Measurements from ENCODE around the gene ADAMTS3. TPM values are rescaled to one million over a fixed set of nuclear protein-coding genes. Genes with fewer than 3 reads are reported as not detected.
A peak's percentile ranks its signal among the peaks of the same experiment; 100 is the strongest.

ADAMTS3 gene
- total RNA-seq, 1 donor from 2014 or later = 2.7 TPM

DNA sequence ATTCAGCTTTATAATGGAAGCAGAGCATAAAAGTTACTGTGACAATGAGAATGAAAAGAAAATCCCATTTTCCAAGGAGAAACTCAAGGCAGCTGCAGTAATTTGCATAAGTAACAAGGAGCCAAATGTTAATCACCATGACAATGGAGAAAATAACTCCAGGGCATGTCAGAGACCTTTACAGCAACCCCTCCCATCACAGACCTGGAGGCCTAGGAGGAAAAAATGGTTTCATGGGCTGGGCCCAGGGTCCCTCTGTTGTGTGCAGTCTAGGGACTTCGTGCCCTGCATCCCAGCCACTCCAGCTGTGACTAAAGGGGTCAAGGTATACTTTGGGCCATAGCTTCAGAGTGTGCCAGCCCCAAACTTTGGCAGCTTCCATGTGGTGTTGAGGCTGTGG is 313.8 kb downstream of the ADAMTS3 start:
- Histone ChIP-seq H3K27me3 (no peaks in the 10 kb centered on the region), H3K4me3 (no peak overlapping the region), H3K36me3 (no peaks in the 10 kb centered on the region), H3K27ac (no peak overlapping the region), H3K4me1 (no peaks in the 10 kb centered on the region), H3K9me3 (no peaks in the 10 kb centered on the region)
- TF ChIP-seq, protein P1, sequence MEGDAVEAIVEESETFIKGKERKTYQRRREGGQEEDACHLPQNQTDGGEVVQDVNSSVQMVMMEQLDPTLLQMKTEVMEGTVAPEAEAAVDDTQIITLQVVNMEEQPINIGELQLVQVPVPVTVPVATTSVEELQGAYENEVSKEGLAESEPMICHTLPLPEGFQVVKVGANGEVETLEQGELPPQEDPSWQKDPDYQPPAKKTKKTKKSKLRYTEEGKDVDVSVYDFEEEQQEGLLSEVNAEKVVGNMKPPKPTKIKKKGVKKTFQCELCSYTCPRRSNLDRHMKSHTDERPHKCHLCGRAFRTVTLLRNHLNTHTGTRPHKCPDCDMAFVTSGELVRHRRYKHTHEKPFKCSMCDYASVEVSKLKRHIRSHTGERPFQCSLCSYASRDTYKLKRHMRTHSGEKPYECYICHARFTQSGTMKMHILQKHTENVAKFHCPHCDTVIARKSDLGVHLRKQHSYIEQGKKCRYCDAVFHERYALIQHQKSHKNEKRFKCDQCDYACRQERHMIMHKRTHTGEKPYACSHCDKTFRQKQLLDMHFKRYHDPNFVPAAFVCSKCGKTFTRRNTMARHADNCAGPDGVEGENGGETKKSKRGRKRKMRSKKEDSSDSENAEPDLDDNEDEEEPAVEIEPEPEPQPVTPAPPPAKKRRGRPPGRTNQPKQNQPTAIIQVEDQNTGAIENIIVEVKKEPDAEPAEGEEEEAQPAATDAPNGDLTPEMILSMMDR (IDR thresholded peaks at IDR 0.05) = no peak
- TF ChIP-seq POLR2AphosphoS5 (IDR thresholded peaks at IDR 0.05; ENCODE audit: insufficient read depth in 1 of 2, low read depth in 1 of 2) (no peak), POLR2A (IDR thresholded peaks at IDR 0.05) (no peak)
- no peak for DNase-seq (ENCODE audit: extremely low spot score in 2 of 2)
- intact Hi-C loops (cut with DNase I) = no loop called here

DNA sequence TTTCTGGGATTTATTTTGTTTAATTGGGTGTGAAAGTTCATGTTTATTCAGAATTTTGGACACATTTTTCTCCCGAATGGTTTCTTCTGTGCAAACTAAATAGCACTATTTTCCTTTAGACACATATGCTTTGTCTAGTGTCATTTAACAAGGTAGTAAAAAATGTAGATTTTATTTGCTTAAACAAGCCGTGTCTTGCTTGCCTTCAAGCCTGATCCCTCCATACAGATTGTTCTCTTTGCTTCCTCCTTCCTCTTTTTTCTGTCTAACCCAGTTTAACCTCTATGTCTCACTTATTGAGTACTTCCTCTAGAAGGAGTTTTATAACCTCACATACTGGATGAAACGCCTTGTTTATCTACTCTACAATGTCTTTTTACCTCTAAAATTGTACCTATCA is 325.4 kb downstream of the ADAMTS3 start:
- Histone ChIP-seq H3K27me3 (no peaks in the 10 kb centered on the region), H3K27ac (no peak overlapping the region), H3K4me3 (no peak overlapping the region), H3K9me3 (no peaks in the 10 kb centered on the region), H3K4me1 (no peaks in the 10 kb centered on the region), H3K36me3 (no peaks in the 10 kb centered on the region)
- TF ChIP-seq POLR2AphosphoS5 (IDR thresholded peaks at IDR 0.05; ENCODE audit: insufficient read depth in 1 of 2, low read depth in 1 of 2) (peak in 1 of 2 donors; percentile 31), POLR2A (IDR thresholded peaks at IDR 0.05) (no peak)
- DNase-seq (ENCODE audit: extremely low spot score in 2 of 2) = no peak
- intact Hi-C loops (cut with DNase I) = no loop called here

DNA sequence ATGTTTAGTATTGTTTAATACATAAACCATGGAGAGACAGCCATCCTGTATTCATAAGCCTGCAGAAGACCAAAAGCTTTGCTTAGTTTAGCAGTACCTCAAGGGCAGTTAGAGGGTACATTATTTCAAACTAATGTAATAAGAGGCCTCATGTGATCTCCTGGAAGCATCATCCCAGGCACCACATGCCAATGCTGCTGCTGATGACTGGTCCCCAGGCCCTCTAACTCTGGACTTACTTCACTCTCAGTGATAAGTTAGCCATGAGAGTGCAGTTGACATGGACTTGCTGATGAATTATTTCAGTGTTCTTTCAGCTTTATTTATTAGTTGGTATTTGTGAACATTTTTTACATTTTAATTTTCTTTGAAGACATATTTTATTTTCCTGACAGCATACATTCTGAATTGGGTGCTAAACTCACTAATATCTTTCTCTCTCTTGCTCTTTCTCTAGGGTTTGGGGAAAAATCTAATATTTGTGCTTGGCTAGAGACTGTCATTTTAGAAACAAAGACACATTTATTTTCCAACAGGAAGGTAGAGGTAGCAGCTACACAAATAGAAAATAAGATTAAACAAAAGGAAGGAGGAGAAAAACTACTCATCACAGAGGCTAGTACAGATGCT is 329.4 kb downstream of the ADAMTS3 start:
- Histone ChIP-seq H3K4me1 (no peaks in the 10 kb centered on the region), H3K27ac (no peak overlapping the region), H3K27me3 (no peaks in the 10 kb centered on the region), H3K36me3 (no peaks in the 10 kb centered on the region), H3K9me3 (no peaks in the 10 kb centered on the region), H3K4me3 (no peak overlapping the region)
- no peak for DNase-seq (ENCODE audit: extremely low spot score in 2 of 2)
- intact Hi-C loops (cut with DNase I) = no loop called here
- no peak for TF ChIP-seq POLR2A (IDR thresholded peaks at IDR 0.05)
- TF ChIP-seq POLR2AphosphoS5 (IDR thresholded peaks at IDR 0.05; ENCODE audit: insufficient read depth in 1 of 2, low read depth in 1 of 2) = no peak
